ENCODE measurements around the gene PPARG. TPM values are rescaled to one million over a fixed set of nuclear protein-coding genes. Genes with fewer than 3 reads are reported as not detected.

The PPARG gene
- total RNA-seq, 1 donor from 2014 or later, result 4.4 TPM

DNA sequence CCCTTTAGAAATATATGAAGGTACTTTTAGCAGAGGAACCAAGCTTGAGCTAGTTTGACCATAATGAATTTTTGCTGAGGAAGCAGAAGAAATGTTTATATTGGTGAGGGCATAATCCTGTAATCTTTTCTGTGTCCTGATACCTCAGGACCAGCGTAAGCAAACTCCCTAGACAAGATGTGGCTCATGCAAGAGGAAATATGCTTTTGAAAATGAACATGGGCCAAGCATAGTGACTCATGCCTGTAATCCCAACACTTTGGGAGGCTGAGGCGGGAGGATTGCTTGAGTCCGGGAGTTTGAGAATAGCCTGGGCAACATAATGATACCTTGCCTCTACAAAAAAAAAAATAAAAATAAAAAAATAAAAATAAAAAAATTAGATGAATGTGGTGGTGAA is 78.5 kb downstream of the PPARG start:
- DNase-seq (ENCODE audit: extremely low spot score, unreplicated experiment), result no peak
- TF ChIP-seq, protein P1, sequence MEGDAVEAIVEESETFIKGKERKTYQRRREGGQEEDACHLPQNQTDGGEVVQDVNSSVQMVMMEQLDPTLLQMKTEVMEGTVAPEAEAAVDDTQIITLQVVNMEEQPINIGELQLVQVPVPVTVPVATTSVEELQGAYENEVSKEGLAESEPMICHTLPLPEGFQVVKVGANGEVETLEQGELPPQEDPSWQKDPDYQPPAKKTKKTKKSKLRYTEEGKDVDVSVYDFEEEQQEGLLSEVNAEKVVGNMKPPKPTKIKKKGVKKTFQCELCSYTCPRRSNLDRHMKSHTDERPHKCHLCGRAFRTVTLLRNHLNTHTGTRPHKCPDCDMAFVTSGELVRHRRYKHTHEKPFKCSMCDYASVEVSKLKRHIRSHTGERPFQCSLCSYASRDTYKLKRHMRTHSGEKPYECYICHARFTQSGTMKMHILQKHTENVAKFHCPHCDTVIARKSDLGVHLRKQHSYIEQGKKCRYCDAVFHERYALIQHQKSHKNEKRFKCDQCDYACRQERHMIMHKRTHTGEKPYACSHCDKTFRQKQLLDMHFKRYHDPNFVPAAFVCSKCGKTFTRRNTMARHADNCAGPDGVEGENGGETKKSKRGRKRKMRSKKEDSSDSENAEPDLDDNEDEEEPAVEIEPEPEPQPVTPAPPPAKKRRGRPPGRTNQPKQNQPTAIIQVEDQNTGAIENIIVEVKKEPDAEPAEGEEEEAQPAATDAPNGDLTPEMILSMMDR (IDR thresholded peaks at IDR 0.05), result no peak
- Mint-ChIP-seq H3K9me3 (ENCODE audit: unreplicated experiment) (peaks cover 8% of the 10 kb centered on the region), H3K27me3 (ENCODE audit: unreplicated experiment) (peaks cover 23% of the 10 kb centered on the region), H3K4me1 (ENCODE audit: unreplicated experiment) (peaks cover 3% of the 10 kb centered on the region), H3K4me3 (ENCODE audit: unreplicated experiment) (no peak overlapping the region), H3K36me3 (ENCODE audit: unreplicated experiment) (peaks cover 2% of the 10 kb centered on the region), H3K27ac (ENCODE audit: unreplicated experiment) (no peak overlapping the region)

DNA sequence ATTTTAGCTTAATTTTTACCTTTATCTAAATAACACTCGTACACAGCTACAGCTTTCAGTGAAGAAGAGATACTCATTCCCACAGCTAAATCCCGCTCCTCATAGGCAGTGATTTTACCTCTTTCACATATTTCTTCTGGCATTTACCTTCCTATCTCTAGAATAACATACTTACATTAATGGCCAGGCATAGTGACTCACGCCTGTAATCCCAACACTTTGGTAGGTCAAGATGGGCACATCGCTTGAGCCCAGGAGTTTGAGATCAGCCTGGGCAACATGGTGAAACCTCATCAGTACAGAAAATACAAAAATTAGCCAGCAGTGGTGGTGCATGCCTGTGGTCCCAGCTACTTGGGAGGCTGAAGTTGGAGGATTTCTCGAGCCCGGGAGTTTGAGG is 80.2 kb downstream of the PPARG start:
- no peak overlapping the region for H3K27ac Mint-ChIP-seq (ENCODE audit: unreplicated experiment)
- DNase-seq (ENCODE audit: extremely low spot score, unreplicated experiment), result no peak
- H3K36me3 Mint-ChIP-seq (ENCODE audit: unreplicated experiment), result peaks cover 2% of the 10 kb centered on the region
- no peaks in the 10 kb centered on the region for H3K4me1 Mint-ChIP-seq (ENCODE audit: unreplicated experiment)
- no peak overlapping the region for H3K4me3 Mint-ChIP-seq (ENCODE audit: unreplicated experiment)
- peaks cover 39% of the 10 kb centered on the region for H3K27me3 Mint-ChIP-seq (ENCODE audit: unreplicated experiment)
- TF ChIP-seq, protein P1 (IDR thresholded peaks at IDR 0.05), result no peak
- H3K9me3 Mint-ChIP-seq (ENCODE audit: unreplicated experiment), result peaks cover 8% of the 10 kb centered on the region

DNA sequence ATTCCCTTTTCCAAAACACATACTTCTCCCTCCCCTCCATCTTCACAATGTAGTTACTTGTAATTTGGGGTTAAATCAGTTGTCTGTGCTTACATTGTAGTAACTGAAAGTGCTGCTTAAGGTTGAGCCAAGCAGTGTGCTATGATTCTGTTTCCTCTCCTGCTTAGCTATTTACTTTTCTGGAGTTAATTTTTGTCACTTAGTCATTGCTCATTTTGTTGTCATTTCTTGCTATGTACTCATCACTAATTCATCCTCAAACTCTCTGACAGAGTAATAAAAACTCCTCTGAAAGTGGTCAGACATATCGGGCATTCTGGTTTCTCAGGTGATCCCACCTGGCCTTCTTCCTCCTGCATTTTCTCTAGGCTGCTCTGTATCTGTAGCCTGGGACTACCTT is 80.7 kb downstream of the PPARG start:
- H3K27ac Mint-ChIP-seq (ENCODE audit: unreplicated experiment), result no peak overlapping the region
- no peak overlapping the region for H3K4me3 Mint-ChIP-seq (ENCODE audit: unreplicated experiment)
- DNase-seq (ENCODE audit: extremely low spot score, unreplicated experiment), result no peak
- TF ChIP-seq, protein P1 (IDR thresholded peaks at IDR 0.05), result no peak
- peaks cover 8% of the 10 kb centered on the region for H3K9me3 Mint-ChIP-seq (ENCODE audit: unreplicated experiment)
- peaks cover 2% of the 10 kb centered on the region for H3K36me3 Mint-ChIP-seq (ENCODE audit: unreplicated experiment)
- peaks cover 44% of the 10 kb centered on the region for H3K27me3 Mint-ChIP-seq (ENCODE audit: unreplicated experiment)
- no peaks in the 10 kb centered on the region for H3K4me1 Mint-ChIP-seq (ENCODE audit: unreplicated experiment)

DNA sequence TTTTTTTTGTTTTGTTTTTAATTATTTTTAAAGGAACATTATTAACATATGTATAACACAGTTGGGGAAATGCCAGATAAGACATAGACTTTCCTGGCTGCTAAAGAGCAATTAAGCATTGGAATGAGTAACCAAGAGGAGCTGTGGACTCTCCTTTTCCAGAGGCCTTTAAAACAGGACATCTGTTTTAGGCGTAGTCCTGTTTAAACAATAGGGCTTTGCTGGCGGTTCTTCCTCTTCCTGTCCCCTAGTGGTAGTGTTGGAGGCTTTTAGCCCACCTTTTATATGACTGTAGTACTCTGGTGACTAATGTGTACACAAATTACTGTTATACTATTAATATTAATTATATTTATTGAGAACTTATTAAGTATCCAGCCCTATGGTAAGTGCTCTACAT is 81.9 kb downstream of the PPARG start:
- Mint-ChIP-seq H3K9me3 (ENCODE audit: unreplicated experiment) (peaks cover 8% of the 10 kb centered on the region), H3K4me1 (ENCODE audit: unreplicated experiment) (no peaks in the 10 kb centered on the region), H3K36me3 (ENCODE audit: unreplicated experiment) (peaks cover 2% of the 10 kb centered on the region), H3K4me3 (ENCODE audit: unreplicated experiment) (no peak overlapping the region), H3K27me3 (ENCODE audit: unreplicated experiment) (peaks cover 45% of the 10 kb centered on the region), H3K27ac (ENCODE audit: unreplicated experiment) (no peak overlapping the region)
- TF ChIP-seq, protein P1 (IDR thresholded peaks at IDR 0.05), result no peak
- no peak for DNase-seq (ENCODE audit: extremely low spot score, unreplicated experiment)

DNA sequence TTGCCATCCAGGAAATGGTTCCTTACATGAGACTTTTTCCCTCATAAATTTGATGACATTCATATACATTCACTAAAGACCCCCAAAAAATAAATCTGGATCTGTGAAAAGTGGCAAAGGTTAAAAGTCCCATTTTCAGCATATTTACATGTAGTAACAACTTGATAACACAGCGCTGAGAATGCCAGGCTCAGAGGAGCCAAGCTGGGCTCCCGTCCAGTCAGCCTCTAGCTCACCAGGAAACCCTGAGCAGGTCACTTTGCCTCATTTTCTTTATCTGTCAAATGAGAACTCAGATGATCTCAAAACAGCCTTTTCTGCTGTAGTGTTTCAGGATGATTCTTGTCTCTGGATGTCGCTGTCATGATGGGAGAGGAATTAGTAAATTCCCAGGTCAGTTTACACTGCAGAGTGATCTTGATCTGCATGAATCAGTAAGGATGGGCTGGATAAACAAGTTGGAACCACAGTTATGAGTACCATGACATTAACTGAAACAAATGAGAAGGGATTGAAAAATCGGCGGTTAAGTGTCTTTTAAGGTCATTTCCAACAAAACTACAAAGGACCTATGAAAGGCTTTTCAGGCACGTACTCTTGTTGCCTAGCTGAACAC is 82.8 kb downstream of the PPARG start:
- H3K4me3 Mint-ChIP-seq (ENCODE audit: unreplicated experiment), result no peak overlapping the region
- no peaks in the 10 kb centered on the region for H3K4me1 Mint-ChIP-seq (ENCODE audit: unreplicated experiment)
- no peaks in the 10 kb centered on the region for H3K36me3 Mint-ChIP-seq (ENCODE audit: unreplicated experiment)
- no peak overlapping the region for H3K27ac Mint-ChIP-seq (ENCODE audit: unreplicated experiment)
- TF ChIP-seq, protein P1 (IDR thresholded peaks at IDR 0.05), result no peak
- peaks cover 2% of the 10 kb centered on the region for H3K9me3 Mint-ChIP-seq (ENCODE audit: unreplicated experiment)
- DNase-seq (ENCODE audit: extremely low spot score, unreplicated experiment), result no peak
- peaks cover 38% of the 10 kb centered on the region for H3K27me3 Mint-ChIP-seq (ENCODE audit: unreplicated experiment)

Data from osteocyte (in vitro differentiated cells).